Activated T-helper 1 cell treated with anti-CD3 and anti-CD28 coated beads, Interleukin-12 subunit alpha, Interleukin-12 subunit beta, Interleukin-2, Interleukin-4 antibody, amounts not matched to agents 30 ng/mL and 10 ng/mL and 1 ng/mL, durations not matched to agents 14 hours and 24 hours and 36 hours (primary cell): Measurements from ENCODE around the gene THRAP3. TPM values are rescaled to one million over a fixed set of nuclear protein-coding genes. Genes with fewer than 3 reads are reported as not detected.
A peak's percentile ranks its signal among the peaks of the same experiment; 100 is the strongest.
"Not testable (repeated sequence)": the region's sequence is repeated elsewhere in the genome, so short reads cannot be mapped to it uniquely, and the experiment has no call there.

ENCODE experiments used
- DNase-seq: peaks from one replicate; pipeline ENCODE4 v3.0.0; 2021; ENCODE audit warnings: low spot score
- H3K27ac Mint-ChIP-seq: one replicate; pipeline ENCODE4 v1.8.0; 2021; ENCODE audit warnings: mild to moderate bottlenecking, mixed read lengths
- H3K27me3 Mint-ChIP-seq: one replicate; pipeline ENCODE4 v1.8.0; 2022; ENCODE audit warnings: mild to moderate bottlenecking, moderate library complexity, mixed read lengths; ENCODE audit not compliant: insufficient read depth
- H3K36me3 Mint-ChIP-seq: one replicate; pipeline ENCODE4 v1.8.0; 2021; ENCODE audit warnings: low read depth, mixed read lengths
- H3K4me1 Mint-ChIP-seq: one replicate; pipeline ENCODE4 v1.8.0; 2021; ENCODE audit warnings: low read depth, mixed read lengths
- H3K4me3 Mint-ChIP-seq: one replicate; pipeline ENCODE4 v1.8.0; 2021; ENCODE audit warnings: mild to moderate bottlenecking, moderate library complexity, mixed read lengths
- H3K9me3 Mint-ChIP-seq: one replicate; pipeline ENCODE4 v1.8.0; 2021; ENCODE audit warnings: mixed read lengths
- intact Hi-C: fragments of 100-400 bp; cut with micrococcal nuclease; formaldehyde crosslinking; loops from one replicate; pipeline ENCODE4 v1.15.1; 2024
- total RNA-seq: library from RNA; stranded (reverse); gene quantifications from 2 replicates; pipeline ENCODE4 v1.2.3, GENCODE V29; 2022

Gene THRAP3
- total RNA-seq, 1 donor from 2014 or later, result 147 TPM

GRCh38 chr1:36238433-36238832 is 14.2 kb downstream of the THRAP3 start:
- intact Hi-C loops, result no loop called here

GRCh38 chr1:36239941-36240637 is 15.8 kb downstream of the THRAP3 start:
- no peak overlapping the region for H3K27ac Mint-ChIP-seq

More at GRCh38 chr1:36238433-36238832, 14.2 kb downstream of the THRAP3 start:
- Mint-ChIP-seq H3K4me1 (peaks cover 18% of the 10 kb centered on the region), H3K9me3 (no peaks in the 10 kb centered on the region), H3K36me3 (peaks cover 18% of the 10 kb centered on the region), H3K4me3 (no peak overlapping the region), H3K27ac (no peak overlapping the region), H3K27me3 (no peaks in the 10 kb centered on the region)
- DNase-seq, result no peak

GRCh38 chr1:36247538-36247937 is 23.3 kb downstream of the THRAP3 start:
- intact Hi-C loops, result no loop called here
- Mint-ChIP-seq H3K27ac (no peak overlapping the region), H3K27me3 (no peaks in the 10 kb centered on the region), H3K4me3 (no peak overlapping the region), H3K4me1 (peaks cover 34% of the 10 kb centered on the region), H3K9me3 (no peaks in the 10 kb centered on the region), H3K36me3 (peaks cover 20% of the 10 kb centered on the region)
- no peak for DNase-seq

More at GRCh38 chr1:36239941-36240637, 15.8 kb downstream of the THRAP3 start:
- intact Hi-C loops, result no loop called here
- H3K27me3 Mint-ChIP-seq, result no peaks in the 10 kb centered on the region
- H3K36me3 Mint-ChIP-seq, result peaks cover 21% of the 10 kb centered on the region
- H3K4me1 Mint-ChIP-seq, result peaks cover 15% of the 10 kb centered on the region
- DNase-seq, result no peak
- no peak overlapping the region for H3K4me3 Mint-ChIP-seq
- no peaks in the 10 kb centered on the region for H3K9me3 Mint-ChIP-seq

- H3K27ac Mint-ChIP-seq, result no peak overlapping the region
- peaks cover 20% of the 10 kb centered on the region for H3K36me3 Mint-ChIP-seq
- no peaks in the 10 kb centered on the region for H3K27me3 Mint-ChIP-seq
- no peak for DNase-seq
- no peak overlapping the region for H3K4me3 Mint-ChIP-seq
- intact Hi-C loops, result no loop called here
- H3K9me3 Mint-ChIP-seq, result no peaks in the 10 kb centered on the region
- H3K4me1 Mint-ChIP-seq, result peaks cover 38% of the 10 kb centered on the region
Observed at GRCh38 chr1:36248250-36248894, 24.1 kb downstream of the THRAP3 start.

- no peak overlapping the region for H3K27ac Mint-ChIP-seq
- peaks cover 32% of the 10 kb centered on the region for H3K4me1 Mint-ChIP-seq
- no peak overlapping the region for H3K4me3 Mint-ChIP-seq
- H3K27me3 Mint-ChIP-seq, result no peaks in the 10 kb centered on the region
- no peak for DNase-seq
- peaks cover 9% of the 10 kb centered on the region for H3K36me3 Mint-ChIP-seq
- no peaks in the 10 kb centered on the region for H3K9me3 Mint-ChIP-seq
- intact Hi-C loops, result no loop called here
Observed at GRCh38 chr1:36251794-36252481, 27.7 kb downstream of the THRAP3 start.

GRCh38 chr1:36252482-36252824 is 28.2 kb downstream of the THRAP3 start:
- intact Hi-C loops, DNase-seq, H3K4me3 Mint-ChIP-seq, H3K27me3 Mint-ChIP-seq, H3K9me3 Mint-ChIP-seq, H3K27ac Mint-ChIP-seq: not testable (repeated sequence)
- Mint-ChIP-seq H3K4me1 (peaks cover 37% of the 10 kb centered on the region), H3K36me3 (peaks cover 13% of the 10 kb centered on the region)

GRCh38 chr1:36253161-36253862 is 29.1 kb downstream of the THRAP3 start:
- Mint-ChIP-seq H3K27ac (no peak overlapping the region), H3K27me3 (no peaks in the 10 kb centered on the region), H3K9me3 (no peaks in the 10 kb centered on the region), H3K4me3 (no peak overlapping the region), H3K36me3 (peaks cover 15% of the 10 kb centered on the region), H3K4me1 (peaks cover 42% of the 10 kb centered on the region)
- intact Hi-C loops, result no loop called here
- DNase-seq, result no peak

GRCh38 chr1:36256558-36257374 is 32.5 kb downstream of the THRAP3 start:
- no peaks in the 10 kb centered on the region for H3K9me3 Mint-ChIP-seq
- H3K27ac Mint-ChIP-seq, result no peak overlapping the region
- peaks cover 25% of the 10 kb centered on the region for H3K36me3 Mint-ChIP-seq
- DNase-seq, result no peak
- H3K27me3 Mint-ChIP-seq, result no peaks in the 10 kb centered on the region
- H3K4me3 Mint-ChIP-seq, result no peak overlapping the region
- peaks cover 19% of the 10 kb centered on the region for H3K4me1 Mint-ChIP-seq
- intact Hi-C loops, result no loop called here

GRCh38 chr1:36257375-36257767 is 33.1 kb downstream of the THRAP3 start:
- peak overlapping the region; percentile 40 for H3K27ac Mint-ChIP-seq
- H3K27me3 Mint-ChIP-seq, result no peaks in the 10 kb centered on the region
- peaks cover 19% of the 10 kb centered on the region for H3K4me1 Mint-ChIP-seq
- intact Hi-C loops, result no loop called here
- H3K4me3 Mint-ChIP-seq, result no peak overlapping the region
- H3K9me3 Mint-ChIP-seq, result no peaks in the 10 kb centered on the region
- H3K36me3 Mint-ChIP-seq, result peaks cover 27% of the 10 kb centered on the region
- DNase-seq, result no peak

- intact Hi-C loops, result no loop called here
- Mint-ChIP-seq H3K4me3 (no peak overlapping the region), H3K27me3 (no peaks in the 10 kb centered on the region), H3K36me3 (peaks cover 31% of the 10 kb centered on the region), H3K27ac (no peak overlapping the region), H3K9me3 (no peaks in the 10 kb centered on the region), H3K4me1 (peaks cover 17% of the 10 kb centered on the region)
- no peak for DNase-seq
Observed at GRCh38 chr1:36258960-36259344, 34.7 kb downstream of the THRAP3 start.

- no peaks in the 10 kb centered on the region for H3K9me3 Mint-ChIP-seq
- H3K36me3 Mint-ChIP-seq, result peaks cover 32% of the 10 kb centered on the region
Observed at GRCh38 chr1:36268981-36269380, 44.7 kb downstream of the THRAP3 start.

GRCh38 chr1:36269408-36269838 is 45.2 kb downstream of the THRAP3 start:
- Mint-ChIP-seq H3K9me3 (no peaks in the 10 kb centered on the region), H3K4me1 (peaks cover 6% of the 10 kb centered on the region), H3K27me3 (no peaks in the 10 kb centered on the region), H3K27ac (no peak overlapping the region), H3K36me3 (peaks cover 31% of the 10 kb centered on the region), H3K4me3 (no peak overlapping the region)
- no peak for DNase-seq
- intact Hi-C loops, result no loop called here

More at GRCh38 chr1:36268981-36269380, 44.7 kb downstream of the THRAP3 start:
- Mint-ChIP-seq H3K4me1 (peaks cover 10% of the 10 kb centered on the region), H3K27me3 (no peaks in the 10 kb centered on the region), H3K4me3 (no peak overlapping the region), H3K27ac (no peak overlapping the region)
- intact Hi-C loops, result no loop called here
- no peak for DNase-seq
